ENCODE measurements around the gene C3orf80.

- TF ChIP-seq BCL3 (IDR thresholded peaks at IDR 0.05; ENCODE audit: borderline replicate concordance, insufficient read depth, low read depth, low read length, poor library complexity, severe bottlenecking), result no peak
- no peak for TF ChIP-seq HCFC1 (IDR thresholded peaks at IDR 0.05; ENCODE audit: low read length)
- no peak for TF ChIP-seq POLR2A (IDR thresholded peaks at IDR 0.05; ENCODE audit: low read depth, low read length)
- no peak for TF ChIP-seq CTCF (IDR thresholded peaks at IDR 0.05 in 2 of 3, conservative IDR thresholded peaks at IDR 0.05 in 1 of 3; ENCODE audit: control insufficient read depth in 2 of 3, extremely low read depth in 1 of 3, insufficient read depth in 1 of 3, low read depth in 3 of 3, low read length in 3 of 3)
- TF ChIP-seq REST (IDR thresholded peaks at IDR 0.05; ENCODE audit: low read depth, low read length), result no peak
- TF ChIP-seq EZH2 (IDR thresholded peaks at IDR 0.05; ENCODE audit: borderline replicate concordance, control insufficient read depth, low read depth, low read length), result no peak
Observed at GRCh38 chr3:160259589-160259988, 34.4 kb downstream of the C3orf80 start.

Data from GM12878 (cell line).